ENCODE results near the gene OPCML. TPM values are rescaled to one million over a fixed set of nuclear protein-coding genes. Genes with fewer than 3 reads are reported as not detected.

OPCML gene
- total RNA-seq, 1 donor from 2014 or later: 1.2 TPM

- H3K27ac Mint-ChIP-seq (ENCODE audit: unreplicated experiment): no peak overlapping the region
- H3K4me1 Mint-ChIP-seq: peaks cover 8% of the 10 kb centered on the region
- no peak for DNase-seq (ENCODE audit: low read depth, low spot score)
- no peaks in the 10 kb centered on the region for H3K9me3 Mint-ChIP-seq
- no peaks in the 10 kb centered on the region for H3K36me3 Mint-ChIP-seq (ENCODE audit: low read depth)
- H3K27me3 Mint-ChIP-seq (ENCODE audit: low read depth): peaks cover 15% of the 10 kb centered on the region
- H3K4me3 Mint-ChIP-seq: no peak overlapping the region
- TF ChIP-seq CTCF (conservative IDR thresholded peaks at IDR 0.05): no peak
Measured at GRCh38 chr11:133048270-133048669, 484.0 kb downstream of the OPCML start.

DNA sequence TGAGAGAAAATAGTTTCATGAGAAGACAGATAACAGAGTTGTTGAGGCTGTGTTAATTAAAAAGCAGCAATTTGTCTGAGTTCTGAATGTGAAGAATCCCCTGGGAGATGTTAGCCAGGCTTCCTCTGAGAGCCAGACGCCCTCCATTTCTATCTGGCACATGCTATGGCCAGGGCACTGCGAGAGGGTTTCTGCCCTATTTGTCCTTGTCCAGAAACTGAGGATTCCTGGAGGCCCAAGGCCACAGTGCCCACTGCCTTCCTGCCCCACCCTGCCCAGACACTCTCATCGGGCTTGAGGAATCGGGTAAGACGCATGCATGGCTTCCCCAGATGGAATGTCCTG lies 484.6 kb downstream of the OPCML start:
- TF ChIP-seq CTCF (conservative IDR thresholded peaks at IDR 0.05): no peak
- Mint-ChIP-seq H3K4me3 (no peak overlapping the region), H3K27ac (ENCODE audit: unreplicated experiment) (no peak overlapping the region), H3K27me3 (ENCODE audit: low read depth) (peaks cover 15% of the 10 kb centered on the region), H3K4me1 (peaks cover 8% of the 10 kb centered on the region), H3K9me3 (no peaks in the 10 kb centered on the region), H3K36me3 (ENCODE audit: low read depth) (no peaks in the 10 kb centered on the region)
- DNase-seq (ENCODE audit: low read depth, low spot score): no peak

DNA sequence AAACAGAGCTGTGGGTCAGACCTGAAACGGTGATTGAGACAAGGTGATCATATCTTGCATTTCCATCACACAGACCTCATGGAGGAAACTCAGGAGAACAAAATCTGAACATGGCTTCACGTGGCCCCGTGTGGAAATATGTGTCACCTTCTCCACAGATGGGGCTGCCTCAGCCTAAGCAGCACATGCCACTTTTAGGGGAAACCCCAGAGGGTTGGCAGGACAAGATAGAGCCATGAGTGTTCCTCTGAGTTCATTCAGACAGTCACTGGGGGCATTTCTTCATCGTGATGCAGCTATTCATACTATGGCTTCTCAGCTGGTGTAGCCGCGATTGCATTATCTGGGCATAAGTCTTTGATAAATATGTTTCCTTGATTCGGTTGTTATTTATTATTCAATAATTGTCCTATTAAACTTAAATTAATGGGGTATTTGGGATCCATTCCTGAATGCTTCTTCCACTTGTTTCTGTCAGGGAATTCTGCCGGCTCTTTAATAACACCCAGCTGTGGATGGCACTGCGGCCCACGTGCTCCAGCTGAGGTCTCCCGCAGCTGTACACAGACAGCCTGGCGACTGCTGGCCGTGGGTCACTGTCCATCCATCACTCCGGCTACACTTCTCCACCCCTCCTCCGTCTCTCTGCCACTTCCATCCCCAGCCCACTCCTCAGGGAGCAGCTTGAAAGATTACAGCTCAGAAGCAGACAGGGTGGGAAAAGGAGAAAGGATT lies 485.1 kb downstream of the OPCML start:
- no peak for TF ChIP-seq CTCF (conservative IDR thresholded peaks at IDR 0.05)
- no peak overlapping the region for H3K27ac Mint-ChIP-seq (ENCODE audit: unreplicated experiment)
- H3K36me3 Mint-ChIP-seq (ENCODE audit: low read depth): no peaks in the 10 kb centered on the region
- no peak overlapping the region for H3K4me3 Mint-ChIP-seq
- H3K9me3 Mint-ChIP-seq: no peaks in the 10 kb centered on the region
- H3K4me1 Mint-ChIP-seq: peaks cover 8% of the 10 kb centered on the region
- DNase-seq (ENCODE audit: low read depth, low spot score): no peak
- peaks cover 15% of the 10 kb centered on the region for H3K27me3 Mint-ChIP-seq (ENCODE audit: low read depth)

- H3K27ac Mint-ChIP-seq (ENCODE audit: unreplicated experiment): no peak overlapping the region
- TF ChIP-seq CTCF (conservative IDR thresholded peaks at IDR 0.05): no peak
- H3K4me1 Mint-ChIP-seq: peaks cover 8% of the 10 kb centered on the region
- no peaks in the 10 kb centered on the region for H3K9me3 Mint-ChIP-seq
- H3K4me3 Mint-ChIP-seq: no peak overlapping the region
- no peaks in the 10 kb centered on the region for H3K36me3 Mint-ChIP-seq (ENCODE audit: low read depth)
- H3K27me3 Mint-ChIP-seq (ENCODE audit: low read depth): peaks cover 12% of the 10 kb centered on the region
- DNase-seq (ENCODE audit: low read depth, low spot score): no peak
Measured at GRCh38 chr11:133046252-133046651, 486.0 kb downstream of the OPCML start.

- no peak for DNase-seq (ENCODE audit: low read depth, low spot score)
- no peak for TF ChIP-seq CTCF (conservative IDR thresholded peaks at IDR 0.05)
- no peak overlapping the region for H3K4me3 Mint-ChIP-seq
- H3K9me3 Mint-ChIP-seq: no peaks in the 10 kb centered on the region
- no peaks in the 10 kb centered on the region for H3K36me3 Mint-ChIP-seq (ENCODE audit: low read depth)
- H3K27ac Mint-ChIP-seq (ENCODE audit: unreplicated experiment): no peak overlapping the region
- peaks cover 10% of the 10 kb centered on the region for H3K27me3 Mint-ChIP-seq (ENCODE audit: low read depth)
- H3K4me1 Mint-ChIP-seq: peaks cover 5% of the 10 kb centered on the region
Measured at GRCh38 chr11:133041928-133042882, 490.1 kb downstream of the OPCML start.

Data from neural crest cell (in vitro differentiated cells).